ENCODE results near the gene TMEM131L.
"Not testable (repeated sequence)": the region's sequence is repeated elsewhere in the genome, so short reads cannot be mapped to it uniquely, and the experiment has no call there.

Gene TMEM131L

GRCh38 chr4:153564630-153565525 is 98.7 kb downstream of the TMEM131L start:
- DNase-seq (ENCODE audit: extremely low spot score, insufficient read length, low read depth) = no peak
- no peak for FAIRE-seq

DNA sequence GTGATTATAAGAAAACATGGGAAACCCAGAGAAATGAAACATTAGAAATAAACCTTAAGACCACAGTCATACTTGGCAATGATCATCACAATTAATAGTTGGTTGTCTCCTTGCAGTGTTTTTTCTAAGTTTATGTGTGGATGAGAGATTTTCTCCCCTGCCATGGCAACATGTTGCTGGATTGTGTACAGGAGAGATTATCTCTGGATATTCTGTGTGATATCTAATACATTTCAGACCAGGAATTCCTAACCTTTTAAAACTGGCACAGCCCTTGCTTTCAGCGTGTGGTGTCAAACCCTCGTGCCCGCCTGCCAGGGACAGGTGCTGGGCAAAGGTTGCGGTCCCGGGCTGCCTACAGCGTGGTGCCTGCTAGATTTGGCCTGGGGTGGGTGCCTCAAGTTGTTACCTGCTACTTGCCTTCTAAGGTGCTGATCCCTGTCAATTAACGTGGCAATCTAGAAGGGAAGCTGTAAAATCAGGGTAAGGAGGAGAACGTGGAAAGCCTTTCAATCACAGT is 100.5 kb downstream of the TMEM131L start:
- no peak for DNase-seq (ENCODE audit: extremely low spot score, insufficient read length, low read depth)
- no peak for FAIRE-seq

- FAIRE-seq; DNase-seq (ENCODE audit: extremely low spot score, insufficient read length, low read depth): not testable (repeated sequence)
Observed at GRCh38 chr4:153567660-153568059, 101.5 kb downstream of the TMEM131L start.

DNA sequence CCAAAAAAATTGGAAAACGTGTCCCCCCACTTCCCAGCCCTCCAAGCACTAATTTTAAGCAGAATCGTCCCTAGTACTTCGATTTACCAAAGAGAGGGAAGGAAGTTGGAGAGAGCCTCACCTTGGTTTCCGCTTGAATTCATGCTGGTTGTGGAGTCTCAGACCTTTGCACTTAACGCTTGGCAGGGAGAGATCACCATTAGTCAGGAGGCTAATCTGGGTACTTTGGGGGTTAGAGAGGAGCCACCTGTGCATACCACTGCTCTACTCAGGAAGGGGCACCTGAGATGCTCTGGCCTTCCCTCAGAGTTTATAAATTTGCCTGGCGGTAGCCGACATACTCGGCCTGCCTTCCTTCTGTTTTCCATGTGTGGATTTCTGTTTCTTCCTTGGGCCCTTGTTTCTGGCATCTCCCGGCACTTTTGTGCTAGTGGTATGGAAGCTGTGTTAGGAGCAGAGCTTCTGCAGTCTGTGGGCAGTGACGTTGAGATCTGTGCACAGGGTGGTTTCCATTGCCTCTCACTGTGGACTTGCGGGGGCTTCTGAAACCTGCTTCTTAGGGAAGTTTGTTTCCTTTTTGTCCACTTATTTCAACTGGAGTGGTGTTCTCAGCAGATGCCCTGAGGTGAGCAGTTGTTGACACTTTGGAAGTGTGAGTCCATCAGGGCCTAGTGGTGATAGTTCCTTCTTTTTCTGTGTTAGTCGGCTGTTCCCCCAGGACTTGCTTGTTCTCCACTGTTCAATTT is 104.2 kb downstream of the TMEM131L start:
- DNase-seq (ENCODE audit: extremely low spot score, insufficient read length, low read depth) = no peak
- peak; percentile 81 for FAIRE-seq

GRCh38 chr4:153571006-153571545 is 104.9 kb downstream of the TMEM131L start:
- DNase-seq (ENCODE audit: extremely low spot score, insufficient read length, low read depth) (no peak), FAIRE-seq (peak; percentile 12)

GRCh38 chr4:153572609-153573008 is 106.4 kb downstream of the TMEM131L start:
- FAIRE-seq = no peak
- no peak for DNase-seq (ENCODE audit: extremely low spot score, insufficient read length, low read depth)

- FAIRE-seq (no peak), DNase-seq (ENCODE audit: extremely low spot score, insufficient read length, low read depth) (no peak)
Observed at GRCh38 chr4:153573221-153573620, 107.1 kb downstream of the TMEM131L start.

GRCh38 chr4:153573881-153574802 is 108.0 kb downstream of the TMEM131L start:
- DNase-seq (ENCODE audit: extremely low spot score, insufficient read length, low read depth) (no peak), FAIRE-seq (peak; percentile 73)

DNA sequence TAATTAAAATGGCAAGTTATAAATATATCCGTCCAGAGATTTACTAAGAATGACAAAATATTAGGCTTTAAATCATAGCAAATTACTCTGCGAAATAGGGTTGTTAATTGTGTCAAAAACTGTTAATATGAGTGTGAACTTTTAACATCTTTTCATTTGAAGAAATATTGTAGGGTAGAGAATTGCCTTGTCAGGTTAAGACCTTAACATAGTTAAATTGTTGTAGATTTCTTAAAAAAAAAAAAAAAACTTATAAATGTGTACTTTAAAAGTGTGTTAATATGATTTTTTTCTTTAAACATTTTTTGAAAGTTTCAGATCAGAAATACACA is 110.2 kb downstream of the TMEM131L start:
- peak; percentile 50 for FAIRE-seq

GRCh38 chr4:153577053-153577452 is 110.9 kb downstream of the TMEM131L start:
- DNase-seq (ENCODE audit: extremely low spot score, insufficient read length, low read depth) = no peak
- no peak for FAIRE-seq

More for the DNA sequence above, 110.2 kb downstream of the TMEM131L start:
- no peak for DNase-seq (ENCODE audit: extremely low spot score, insufficient read length, low read depth)

DNA sequence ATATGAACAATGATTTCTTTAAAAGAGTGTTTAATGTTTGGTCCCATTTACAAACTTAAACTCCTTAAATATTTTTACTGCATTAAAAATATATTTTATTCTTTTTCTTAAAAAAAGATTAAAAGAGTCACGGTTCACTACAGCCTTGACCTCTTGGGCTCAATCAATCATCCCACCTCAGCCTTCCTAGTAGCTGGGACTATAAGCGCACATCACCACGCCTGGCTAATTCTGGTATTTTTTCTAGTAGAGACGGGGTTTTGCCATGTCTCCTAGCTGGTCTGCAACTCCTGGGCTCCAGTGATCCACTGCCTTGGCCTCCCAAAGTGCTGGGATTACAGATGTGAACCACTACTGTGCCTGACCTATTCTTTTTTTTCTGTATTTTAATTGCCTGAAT is 113.2 kb downstream of the TMEM131L start:
- DNase-seq (ENCODE audit: extremely low spot score, insufficient read length, low read depth) (no peak), FAIRE-seq (peak; percentile 41)

GRCh38 chr4:153579872-153580271 is 113.7 kb downstream of the TMEM131L start:
- no peak for DNase-seq (ENCODE audit: extremely low spot score, insufficient read length, low read depth)
- no peak for FAIRE-seq

DNA sequence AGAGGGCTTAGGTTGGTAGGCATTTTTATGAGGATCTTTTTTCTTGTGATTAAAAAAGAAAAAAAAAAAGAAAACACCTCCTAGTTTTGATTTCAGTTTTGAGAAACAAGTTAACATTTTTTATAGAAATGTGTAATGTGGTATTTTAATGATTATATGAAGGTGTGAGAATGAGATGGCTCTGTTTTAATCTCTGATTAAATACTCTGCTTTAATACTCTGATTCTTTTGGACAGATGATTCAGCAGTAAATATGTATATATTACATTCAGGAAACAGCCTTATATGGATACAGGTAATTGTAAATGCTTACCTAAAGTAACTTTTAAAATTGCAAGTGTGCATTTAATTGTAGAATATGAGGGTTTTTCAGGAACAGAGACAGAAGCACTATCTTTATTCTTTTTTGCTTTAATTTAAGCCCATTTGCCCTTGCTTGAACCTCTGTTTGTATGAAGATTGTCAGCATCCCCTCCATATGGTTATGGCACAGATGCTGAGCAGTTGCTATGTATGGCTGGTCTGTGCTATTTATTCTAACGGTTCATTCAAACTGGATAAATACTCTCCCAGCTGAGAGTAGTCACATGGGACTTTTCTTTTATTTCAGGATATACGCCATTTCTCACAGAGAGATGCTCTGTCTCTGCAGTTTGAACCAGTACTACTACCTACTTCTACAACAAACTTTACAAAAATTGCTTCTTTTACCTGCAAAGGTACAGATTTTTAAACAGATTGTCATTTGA is 117.0 kb downstream of the TMEM131L start:
- FAIRE-seq = no peak
- DNase-seq (ENCODE audit: extremely low spot score, insufficient read length, low read depth) = no peak

DNA sequence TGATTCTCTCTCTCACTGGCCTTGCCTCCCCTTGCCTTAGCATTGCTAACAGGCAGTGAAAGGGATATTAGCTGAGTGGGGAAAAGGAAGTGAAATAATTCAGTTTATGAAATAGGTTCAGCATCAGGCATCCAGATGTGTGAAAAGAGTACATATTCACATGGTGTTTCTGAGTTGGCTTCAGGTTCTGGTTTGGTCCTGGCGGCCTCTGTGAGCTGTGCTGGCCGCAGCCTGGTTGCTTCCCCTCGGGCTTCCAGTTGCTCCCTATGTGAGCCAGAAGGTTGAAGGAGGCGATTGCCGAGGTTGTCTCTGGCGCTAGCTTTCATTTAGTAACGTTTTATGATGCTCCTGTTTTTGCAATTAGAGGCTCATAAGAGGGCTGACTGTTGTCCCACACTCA is 118.9 kb downstream of the TMEM131L start:
- DNase-seq (ENCODE audit: extremely low spot score, insufficient read length, low read depth) = no peak
- FAIRE-seq = no peak

DNA sequence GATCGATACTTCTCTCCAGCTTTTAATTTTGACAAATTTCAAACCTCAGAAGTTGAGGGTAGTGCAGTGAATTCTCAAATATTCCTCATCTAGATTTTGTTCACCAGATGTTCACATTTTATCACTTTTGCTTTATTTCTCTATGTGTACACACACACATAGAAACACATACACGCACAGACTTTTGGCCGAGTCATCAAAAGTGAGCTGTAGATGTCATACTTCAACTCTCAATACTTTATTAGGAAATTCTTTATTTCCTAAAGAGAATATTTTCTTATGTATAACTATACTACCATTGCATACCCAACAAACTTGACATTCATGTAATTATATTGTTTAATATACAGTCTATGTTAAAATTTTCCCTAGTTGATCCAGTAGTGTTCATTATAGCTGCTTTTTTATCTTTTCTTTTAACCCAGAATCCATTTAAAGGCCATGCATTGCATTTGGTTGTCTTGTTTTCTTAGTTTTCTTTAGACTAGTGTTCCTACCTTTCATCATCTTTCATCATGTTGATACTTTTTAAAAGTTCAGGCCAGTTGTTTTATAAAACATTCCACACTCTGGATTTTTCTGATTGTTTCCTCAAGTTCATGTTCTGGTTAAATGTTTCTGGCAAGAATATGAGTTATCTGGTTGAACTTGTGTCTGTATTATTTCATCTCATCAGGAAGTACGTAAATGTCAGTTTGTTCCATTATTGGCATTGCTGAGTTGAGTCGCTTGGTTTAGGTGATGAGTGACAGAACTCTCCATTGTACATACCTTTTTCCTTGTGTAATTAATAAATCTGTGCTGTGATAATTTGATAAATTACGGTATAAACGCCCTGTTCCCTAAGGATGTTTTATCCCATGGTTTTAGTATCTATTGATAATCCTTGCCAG is 123.8 kb downstream of the TMEM131L start:
- FAIRE-seq (no peak), DNase-seq (ENCODE audit: extremely low spot score, insufficient read length, low read depth) (no peak)

DNA sequence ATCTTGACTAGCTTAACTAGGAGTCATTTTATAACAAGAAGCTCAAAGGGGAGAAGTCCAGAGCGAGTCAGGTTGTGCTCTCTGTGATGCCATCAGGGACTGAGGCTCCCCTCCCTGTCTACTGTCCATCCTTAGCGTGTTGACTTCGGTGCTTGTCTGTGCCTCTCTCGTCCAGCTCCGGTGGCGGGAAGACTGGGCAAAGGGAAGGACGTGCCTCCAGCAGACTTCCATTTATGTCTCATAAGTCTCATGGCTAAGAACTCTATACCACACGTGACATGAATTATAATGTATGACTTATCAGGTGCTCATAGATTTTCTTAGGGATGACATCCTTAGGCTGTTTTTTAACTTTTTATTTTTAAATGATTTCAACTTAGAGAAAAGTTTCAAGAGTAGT is 125.3 kb downstream of the TMEM131L start:
- no peak for FAIRE-seq
- no peak for DNase-seq (ENCODE audit: extremely low spot score, insufficient read length, low read depth)

DNA sequence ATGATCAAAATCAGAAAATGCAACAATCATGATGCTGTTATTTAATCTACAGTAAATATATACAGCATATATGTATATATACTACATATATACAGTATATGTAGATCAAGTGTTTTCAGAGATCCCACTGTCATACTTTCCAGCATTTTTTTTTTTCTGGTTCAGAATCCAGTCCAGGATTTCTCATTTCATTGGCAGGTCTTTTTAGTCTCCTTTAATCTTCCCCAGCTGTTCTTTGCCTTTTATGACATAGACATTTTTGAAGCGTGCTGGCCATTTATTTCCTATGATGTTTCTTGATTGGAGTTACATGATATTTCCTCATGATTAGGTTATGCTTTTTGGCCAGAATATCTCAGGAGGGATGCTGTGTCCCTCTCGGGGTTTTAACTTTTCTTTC is 125.9 kb downstream of the TMEM131L start:
- FAIRE-seq (no peak), DNase-seq (ENCODE audit: extremely low spot score, insufficient read length, low read depth) (no peak)

- FAIRE-seq = no peak
Observed at GRCh38 chr4:153593161-153593560, 127.0 kb downstream of the TMEM131L start.

More at GRCh38 chr4:153593161-153593560, 127.0 kb downstream of the TMEM131L start:
- DNase-seq (ENCODE audit: extremely low spot score, insufficient read length, low read depth) = no peak
